ENCODE data around the gene FBXL22.

DNA sequence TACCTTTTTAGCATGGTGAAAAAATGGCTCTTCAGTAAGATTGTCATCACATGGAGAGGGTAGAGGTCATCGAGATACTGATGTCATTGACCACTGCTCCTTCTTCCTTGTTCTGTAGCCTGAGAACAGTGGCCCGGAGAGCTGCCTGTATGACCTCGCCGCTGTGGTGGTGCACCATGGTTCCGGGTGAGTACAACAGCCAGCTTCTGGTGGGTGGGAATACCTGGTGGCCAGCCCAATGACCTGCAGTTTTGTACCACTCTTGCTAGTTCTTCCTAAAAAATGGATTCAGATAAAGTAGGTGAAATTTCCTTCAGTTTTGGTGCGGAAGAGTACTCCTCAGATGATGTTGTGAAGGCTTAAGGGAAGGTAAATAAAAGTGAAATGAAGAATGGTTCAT is 8.4 kb upstream of the FBXL22 start:
- no peak for TF ChIP-seq POLR2A (IDR thresholded peaks at IDR 0.05)
- no peak for TF ChIP-seq CTCF (IDR thresholded peaks at IDR 0.05)

Measured in transverse colon (tissue), 3 donors.